GM12891 (cell line): ENCODE results near the gene C1orf216.

Source experiments
- POLR2A ChIP-seq: IDR thresholded peaks from 2 replicates; pipeline ENCODE4 v1.6.1; 2011; ENCODE audit warnings: low read depth, low read length, control low read depth
- POLR2AphosphoS5 ChIP-seq: IDR thresholded peaks from 2 replicates; pipeline ENCODE4 v1.6.1; 2011; ENCODE audit warnings: low read depth, low read length, control low read depth
- TAF1 ChIP-seq: IDR thresholded peaks from 2 replicates; pipeline ENCODE4 v1.6.1; 2011; ENCODE audit warnings: low read depth, low read length, control low read depth

GRCh38 chr1:35745124-35745730 is 26.5 kb upstream of the C1orf216 start:
- TF ChIP-seq POLR2A: no peak
- no peak for TF ChIP-seq TAF1
- no peak for TF ChIP-seq POLR2AphosphoS5
